NCI-H2107 (cell line): ENCODE data around the gene TOR1A.

Experiments used
- DNase-seq: peaks from one replicate; lab custom pipeline; 2025; lab: John Stamatoyannopoulos, UW

The TOR1A gene

GRCh38 chr9:129851821-129852220, 27.9 kb upstream of the TOR1A start:
- DNase-seq = no peak

DNA sequence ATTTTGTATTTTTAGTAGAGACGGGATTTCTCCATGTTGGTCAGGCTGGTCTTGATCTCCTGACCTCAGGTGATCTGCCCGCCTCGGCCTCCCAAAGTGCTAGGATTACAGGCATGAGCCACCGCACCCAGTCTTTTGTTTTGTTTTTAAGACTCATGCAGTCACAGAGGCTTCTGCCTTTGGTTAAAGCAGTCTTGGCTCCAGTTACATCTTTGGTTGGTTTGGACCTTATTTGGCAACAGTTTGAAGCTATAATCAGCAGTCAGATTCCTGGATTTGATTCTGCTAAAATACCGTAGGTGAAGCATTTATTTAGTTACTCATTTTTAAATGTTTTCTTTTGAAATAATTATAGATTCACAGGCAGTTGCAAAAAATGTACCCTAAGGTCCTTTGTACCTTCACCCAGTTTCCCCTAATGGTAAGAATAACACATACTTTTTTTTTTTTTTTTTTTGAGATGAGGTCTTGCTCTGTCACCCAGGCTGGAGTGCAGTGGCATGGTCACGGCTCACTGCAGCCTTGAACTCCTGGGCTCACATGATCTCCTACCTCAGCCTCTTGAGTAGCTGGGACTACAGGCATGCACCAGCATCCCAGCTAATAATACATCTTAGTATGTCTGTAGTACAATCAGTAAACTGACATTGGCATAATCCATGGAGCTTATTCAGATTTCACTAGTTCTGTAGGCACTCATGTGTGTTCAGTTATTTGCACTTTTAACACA, 27.1 kb upstream of the TOR1A start:
- DNase-seq = no peak

DNA sequence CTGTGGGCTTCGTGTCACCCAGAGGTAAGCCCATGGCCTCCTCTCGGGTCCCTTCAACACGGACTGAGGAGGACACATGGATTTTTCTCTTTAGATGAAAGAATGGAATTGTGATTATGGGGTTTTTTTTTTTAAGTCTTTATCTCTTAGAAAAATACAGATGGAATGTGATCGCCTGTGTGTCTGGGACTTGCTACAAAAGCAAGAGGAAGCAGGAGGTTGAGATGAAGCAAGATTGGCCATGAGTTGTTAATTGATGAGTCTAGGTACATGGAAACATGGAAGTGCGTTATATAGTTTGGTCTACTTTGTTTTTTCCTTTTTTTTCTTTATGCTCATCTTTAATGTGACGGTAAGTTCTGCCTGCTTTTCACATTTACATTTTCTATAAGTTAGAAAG, 26.0 kb upstream of the TOR1A start:
- DNase-seq = no peak

DNA sequence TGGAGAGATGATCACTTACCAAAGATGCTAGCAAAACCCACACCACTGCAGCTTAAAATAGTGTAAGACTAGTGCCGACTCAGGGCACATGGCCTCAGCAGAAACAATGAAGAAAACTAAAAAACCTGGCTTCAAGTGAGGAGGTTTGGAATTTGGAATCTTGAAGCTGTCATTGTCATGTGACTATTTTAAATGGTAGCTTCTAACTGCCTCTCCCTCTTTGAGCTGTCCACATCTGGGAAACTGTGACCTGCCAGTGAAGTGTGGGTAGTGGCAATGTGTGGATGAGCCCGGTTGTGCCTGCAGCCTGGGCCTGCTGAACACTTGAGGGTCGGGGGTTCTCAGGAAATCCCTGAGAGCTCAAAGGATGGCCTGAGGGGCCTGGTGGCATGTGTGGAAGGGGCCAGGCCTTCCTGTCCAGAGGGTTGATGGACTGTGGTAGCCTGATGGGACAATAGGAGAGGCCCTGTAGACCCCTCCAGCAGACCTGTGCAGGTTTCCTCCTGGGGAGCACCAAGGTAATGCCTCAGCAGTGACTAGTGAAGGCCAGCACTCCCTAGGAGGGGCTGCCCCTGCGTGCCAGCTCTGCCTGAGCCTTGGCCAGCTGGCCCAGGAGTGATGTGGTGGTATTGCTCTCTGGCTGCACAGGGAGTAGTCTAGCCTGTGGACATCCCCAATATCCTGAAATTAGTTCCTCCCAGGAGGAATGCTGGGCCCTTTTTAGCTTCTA, 24.9 kb upstream of the TOR1A start:
- no peak for DNase-seq

- DNase-seq = no peak
Observed at GRCh38 chr9:129845373-129845772, 21.4 kb upstream of the TOR1A start.

- DNase-seq = no peak
Observed at GRCh38 chr9:129841071-129841470, 17.1 kb upstream of the TOR1A start.

DNA sequence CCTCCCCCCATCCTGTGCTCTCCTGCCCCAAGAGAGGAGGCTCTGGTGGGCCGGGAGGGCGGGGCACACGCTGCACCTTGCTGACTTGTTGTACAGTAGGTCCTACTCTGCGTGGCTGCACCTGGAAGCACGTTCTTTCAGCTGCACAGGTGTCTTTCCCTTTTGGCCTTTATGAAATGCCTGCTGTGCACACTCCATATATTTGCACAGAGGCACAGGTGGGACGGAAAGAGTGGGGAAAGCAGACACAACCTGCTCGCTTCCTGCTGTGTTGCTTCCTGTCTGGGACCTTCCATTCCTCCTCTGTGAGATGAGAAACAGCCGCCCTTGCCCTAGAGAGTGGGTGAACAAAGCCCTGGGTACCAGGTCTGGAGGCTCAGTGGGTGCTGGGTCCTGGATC, 16.1 kb upstream of the TOR1A start:
- peak; percentile 42 for DNase-seq

DNA sequence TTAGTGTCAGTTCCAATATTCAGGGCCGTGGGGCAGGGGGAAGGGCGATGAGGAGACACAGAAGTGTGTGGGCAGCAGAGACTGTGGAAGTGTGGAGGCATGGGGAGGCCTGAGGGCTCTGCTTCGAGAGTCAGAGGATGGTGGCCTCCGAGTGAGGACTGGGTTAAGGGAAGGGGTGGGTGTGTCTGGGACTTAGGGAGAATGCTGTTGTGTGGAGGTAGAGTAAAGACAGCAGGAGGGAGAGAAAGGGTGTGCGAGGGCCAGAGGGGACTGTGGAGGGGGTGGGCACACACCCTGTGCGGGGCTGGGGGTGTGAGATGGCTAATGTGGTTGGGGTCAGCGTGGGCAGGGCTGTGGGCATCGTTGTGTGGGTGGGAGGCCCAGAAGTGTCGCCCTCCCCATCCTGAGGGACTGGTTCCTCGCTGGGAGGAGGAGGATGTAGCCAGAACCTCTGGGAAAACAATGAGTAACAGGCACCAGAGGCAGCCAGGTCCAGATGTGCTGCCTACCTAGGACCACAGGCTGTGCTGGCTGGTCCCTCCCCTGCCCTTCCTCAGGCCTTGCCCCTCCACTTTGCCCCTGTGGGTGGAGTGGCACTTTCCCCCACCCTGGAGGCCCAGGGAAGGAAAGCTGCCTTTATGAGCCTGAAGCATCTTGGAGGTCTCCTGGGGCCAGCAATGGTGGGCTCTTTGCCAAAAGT, 15.5 kb upstream of the TOR1A start:
- no peak for DNase-seq

DNA sequence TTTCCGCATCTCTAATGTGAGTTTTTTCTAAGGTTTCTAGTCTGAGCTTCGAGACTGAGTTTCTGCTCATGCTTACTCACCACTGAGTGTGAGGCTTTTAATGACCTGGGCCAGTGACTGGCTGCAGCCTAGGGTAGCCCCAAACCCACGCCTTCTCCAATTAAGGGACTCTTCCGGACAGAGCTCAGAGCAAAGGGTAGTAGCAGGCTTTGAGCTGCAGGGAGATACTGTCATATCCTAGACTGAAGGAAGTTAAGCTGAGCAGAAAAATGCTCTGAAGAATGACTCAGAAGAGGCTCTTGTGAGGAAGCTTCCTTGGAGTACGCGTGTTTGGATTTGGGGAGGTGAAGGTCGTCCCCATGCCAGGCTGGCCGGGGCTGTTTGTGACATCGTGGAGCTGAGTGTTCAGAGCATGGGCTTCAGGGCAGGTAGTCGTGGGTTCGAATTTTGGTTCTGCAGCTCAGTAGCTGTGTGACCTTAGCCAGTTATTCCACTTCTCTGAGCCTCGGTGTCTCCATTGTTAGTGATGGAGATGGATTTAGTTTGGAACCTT, 14.8 kb upstream of the TOR1A start:
- no peak for DNase-seq

- no peak for DNase-seq
Observed at GRCh38 chr9:129836311-129837007, 12.5 kb upstream of the TOR1A start.

GRCh38 chr9:129835860-129836223, 11.9 kb upstream of the TOR1A start:
- DNase-seq = no peak

GRCh38 chr9:129835128-129835859, 11.4 kb upstream of the TOR1A start, which contains the start of the genes C9orf78 and USP20:
Gene C9orf78 (minus strand): TSS chr9:129835275. CDS start chr9:129835221, 54 bp downstream.
Gene USP20 (plus strand): TSS chr9:129835458. CDS start chr9:129852556, 17,098 bp downstream.
- peak; percentile 98 for DNase-seq

GRCh38 chr9:129834489-129835127, 10.7 kb upstream of the TOR1A start:
- DNase-seq = no peak

GRCh38 chr9:129832982-129833381, 9.0 kb upstream of the TOR1A start:
- DNase-seq = no peak

- no peak for DNase-seq
Observed at GRCh38 chr9:129828969-129829368, 5.0 kb upstream of the TOR1A start.

- DNase-seq = no peak
Observed at GRCh38 chr9:129828051-129828450, 4.1 kb upstream of the TOR1A start.

DNA sequence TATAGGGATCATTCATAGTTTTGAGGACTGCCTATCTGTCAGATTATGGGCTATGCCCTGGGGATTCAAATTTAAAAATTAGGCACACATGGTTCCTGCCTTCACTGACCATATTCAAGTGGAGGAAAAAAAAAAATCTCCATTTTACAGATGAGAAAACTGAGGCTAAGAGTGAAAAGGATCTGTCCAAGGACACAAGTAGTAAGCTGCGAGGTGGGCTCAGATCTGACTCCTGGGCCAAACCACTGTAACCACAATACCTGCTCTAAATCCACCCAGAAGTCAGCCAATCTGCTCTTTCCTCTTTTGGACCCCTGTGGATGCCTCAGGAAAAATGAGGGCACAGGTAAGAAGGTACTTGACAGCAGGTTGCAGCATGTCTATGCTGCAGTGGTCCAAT, 2.8 kb upstream of the TOR1A start:
- DNase-seq = no peak

DNA sequence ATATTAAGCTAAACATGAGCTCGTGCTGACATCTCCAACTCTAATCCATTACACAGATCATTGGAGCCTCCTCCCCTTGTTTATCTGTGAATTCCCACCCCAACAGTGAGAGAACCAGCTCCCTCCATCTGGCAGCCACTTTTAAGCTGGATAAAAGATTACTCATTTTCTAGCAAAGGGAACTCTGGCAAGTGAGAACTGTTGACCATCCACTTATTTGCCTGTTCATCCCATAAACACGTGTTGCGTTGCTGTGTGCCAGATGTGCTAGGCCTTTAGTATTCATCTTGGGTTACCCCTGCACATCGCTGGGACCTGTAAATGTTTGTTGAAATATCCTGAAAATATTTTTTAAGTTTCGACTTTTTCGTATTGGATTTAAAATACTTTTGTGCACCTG, 2.4 kb upstream of the TOR1A start:
- DNase-seq = no peak

- DNase-seq = no peak
Observed at GRCh38 chr9:129823542-129823934, 398 bp downstream of the TOR1A start.

DNA sequence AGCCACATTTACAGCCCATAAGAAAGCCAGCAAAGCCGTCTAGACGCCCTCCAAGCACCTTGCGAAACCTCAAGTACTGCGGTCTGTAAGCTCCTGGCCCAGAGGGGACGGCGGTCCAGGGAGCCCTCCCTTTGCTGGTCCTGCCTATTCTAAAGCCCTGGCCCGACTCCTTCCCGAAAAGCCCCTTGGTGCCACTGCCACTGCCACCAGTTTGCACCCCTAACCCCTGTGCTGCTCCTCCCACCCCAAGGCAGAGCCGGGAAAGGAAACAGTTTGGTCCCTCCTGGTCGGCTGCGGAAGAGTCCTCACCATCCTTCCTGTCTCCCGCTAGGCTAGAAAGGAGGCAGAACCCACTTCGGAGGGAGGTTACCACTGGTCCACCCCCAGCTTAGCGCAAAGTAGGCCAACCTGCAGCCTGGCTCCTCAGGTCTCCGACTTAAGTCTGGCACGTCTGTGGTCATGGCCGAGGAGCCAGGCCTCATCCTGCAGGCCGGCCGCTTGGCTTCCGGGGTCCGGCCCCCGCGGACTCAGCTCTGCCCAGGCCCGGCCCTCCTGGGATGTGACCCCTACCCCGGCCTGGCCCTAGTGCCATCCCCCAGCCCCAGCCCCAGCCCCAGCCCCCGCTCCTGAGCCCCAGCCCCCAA, 916 bp downstream of the TOR1A start:
- no peak for DNase-seq
